ENCODE results near the gene TBC1D10A.

- no peak for TF ChIP-seq CTCF (IDR thresholded peaks at IDR 0.05)
- TF ChIP-seq POLR2AphosphoS5 (IDR thresholded peaks at IDR 0.05), result no peak
- TF ChIP-seq POLR2A (IDR thresholded peaks at IDR 0.05), result no peak
- TF ChIP-seq EP300 (IDR thresholded peaks at IDR 0.05), result no peak
These were observed 44.0 kb upstream of the TBC1D10A start for GRCh38 chr22:30370641-30371230.
